G401.6 (cell line): ENCODE results near the gene BFSP1.

ENCODE experiments used
- FAIRE-seq: peaks from 2 replicates; lab custom pipeline; 2012; peaks lifted over from hg19 to GRCh38; lab: Jason Lieb, UNC

The BFSP1 gene

GRCh38 chr20:17461941-17462340 is 69.2 kb downstream of the BFSP1 start:
- no peak for FAIRE-seq

- FAIRE-seq: no peak
Measured at GRCh38 chr20:17460119-17460518, 71.1 kb downstream of the BFSP1 start.

DNA sequence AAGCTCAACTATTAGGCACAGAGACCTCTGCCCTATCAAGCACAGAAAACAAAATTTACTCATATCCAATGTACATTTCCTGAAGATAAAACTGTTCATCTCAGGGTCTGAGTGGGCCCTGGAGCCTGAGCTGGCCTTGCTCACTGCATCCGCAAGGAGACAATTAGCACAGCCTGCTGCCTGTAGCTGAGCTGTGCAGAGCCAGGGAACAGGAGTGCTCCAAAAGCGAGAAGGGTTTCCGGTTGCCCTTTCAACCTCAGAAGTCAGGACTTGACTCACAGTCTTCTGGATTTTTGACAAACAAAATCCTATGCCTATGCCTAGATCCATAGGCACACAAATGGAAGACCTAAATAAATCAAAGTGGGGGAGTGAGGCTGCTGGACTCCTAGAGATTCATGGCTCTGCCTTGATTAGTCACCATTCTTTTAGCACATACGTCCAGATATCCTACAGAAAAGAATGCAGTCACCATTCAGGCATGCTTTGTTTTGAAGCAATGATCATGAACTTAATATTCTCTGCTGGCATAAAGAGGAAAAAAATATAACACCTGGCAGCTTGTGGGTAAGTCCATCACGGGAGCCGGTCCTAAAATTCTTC is 73.5 kb downstream of the BFSP1 start:
- FAIRE-seq: no peak

- FAIRE-seq: no peak
Measured at GRCh38 chr20:17457079-17457478, 74.1 kb downstream of the BFSP1 start.

DNA sequence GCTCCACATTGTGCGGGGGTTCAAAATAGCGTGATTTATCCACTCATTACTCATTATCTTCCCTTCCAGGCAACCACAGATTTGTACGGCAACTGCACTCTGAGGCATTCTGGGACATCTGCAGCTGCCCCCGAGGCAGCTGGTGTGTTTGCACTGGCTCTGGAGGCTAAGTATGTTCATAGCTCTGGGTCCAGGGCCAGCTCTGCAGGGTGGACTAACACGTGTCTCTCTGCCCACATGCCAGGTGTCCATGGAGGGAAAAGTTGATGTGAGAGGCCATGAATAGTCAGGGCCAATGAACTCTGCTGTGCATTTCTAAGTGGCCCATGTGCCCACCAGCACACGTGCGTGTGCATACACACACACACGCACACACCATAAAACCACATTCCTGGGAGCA is 74.9 kb downstream of the BFSP1 start:
- FAIRE-seq: no peak

DNA sequence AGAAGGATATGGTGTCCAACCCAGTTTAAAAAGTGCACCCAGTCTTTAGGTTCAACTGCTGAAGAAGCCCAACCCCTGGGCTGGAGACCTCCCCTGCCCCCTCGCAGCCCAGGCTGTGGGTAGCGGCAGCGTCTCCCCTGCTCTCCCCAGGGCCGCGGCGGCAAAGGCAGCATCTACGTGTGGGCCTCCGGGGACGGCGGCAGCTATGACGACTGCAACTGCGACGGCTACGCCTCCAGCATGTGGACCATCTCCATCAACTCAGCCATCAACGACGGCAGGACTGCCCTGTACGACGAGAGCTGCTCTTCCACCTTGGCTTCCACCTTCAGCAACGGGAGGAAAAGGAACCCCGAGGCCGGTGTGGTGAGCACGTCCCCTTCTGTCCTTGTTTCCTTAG is 77.6 kb downstream of the BFSP1 start:
- FAIRE-seq: no peak

DNA sequence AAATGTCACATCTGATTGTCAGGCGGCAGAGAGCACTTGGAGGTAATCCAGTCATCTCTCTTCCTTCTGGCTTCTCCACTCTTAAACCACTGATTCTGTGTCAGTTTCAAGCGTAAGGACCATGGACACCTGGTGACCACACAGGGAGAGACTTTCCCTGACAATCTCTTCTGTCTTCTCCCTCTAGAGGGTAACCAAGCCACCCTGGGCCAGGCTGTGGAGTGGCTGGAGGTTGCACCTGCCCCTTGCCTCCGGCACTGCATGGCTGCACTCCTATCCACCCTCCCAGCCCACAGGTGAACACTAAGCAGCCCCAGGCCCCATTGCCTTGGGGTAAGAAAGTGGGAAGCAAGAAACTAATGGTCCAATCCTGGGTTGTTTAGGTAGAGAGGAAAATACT is 78.7 kb downstream of the BFSP1 start:
- no peak for FAIRE-seq

DNA sequence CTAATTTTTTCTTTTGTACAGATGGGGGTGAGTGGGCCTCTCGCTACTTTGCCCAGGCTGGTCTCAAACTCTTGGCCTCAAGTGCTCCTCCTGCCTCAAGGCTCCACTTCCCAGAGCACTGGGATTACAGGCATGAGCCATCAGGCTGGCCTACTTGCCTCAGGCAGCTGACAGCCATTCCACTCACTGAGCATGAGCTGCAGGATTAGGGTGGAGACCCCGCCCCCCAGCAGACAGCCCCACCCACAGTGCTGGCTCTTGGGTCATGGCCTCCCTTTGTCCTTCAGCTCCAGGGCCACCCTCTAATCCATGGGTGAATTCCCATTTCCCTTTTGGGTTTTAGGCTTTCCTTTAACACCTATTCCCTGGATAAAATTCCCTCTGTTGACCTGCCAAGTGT is 82.1 kb downstream of the BFSP1 start:
- no peak for FAIRE-seq

DNA sequence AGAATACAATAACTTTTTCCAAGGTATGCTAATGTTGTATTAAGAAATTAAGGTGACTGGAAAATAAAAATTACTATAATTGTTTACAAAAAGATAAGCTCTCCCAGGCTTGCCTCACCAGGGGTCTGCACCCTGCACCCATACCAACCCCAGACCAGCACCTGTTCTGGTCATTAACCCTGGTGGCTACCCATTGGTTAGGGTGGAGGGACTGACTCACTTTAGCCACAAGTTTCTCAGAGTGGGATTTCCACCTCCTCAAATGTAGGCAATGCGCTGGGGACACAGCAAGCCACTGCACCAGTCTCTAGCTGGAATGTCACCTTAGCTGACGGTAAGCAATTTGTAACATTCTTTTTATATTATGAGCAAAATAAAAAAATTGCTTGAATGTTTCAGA is 83.1 kb downstream of the BFSP1 start:
- no peak for FAIRE-seq

DNA sequence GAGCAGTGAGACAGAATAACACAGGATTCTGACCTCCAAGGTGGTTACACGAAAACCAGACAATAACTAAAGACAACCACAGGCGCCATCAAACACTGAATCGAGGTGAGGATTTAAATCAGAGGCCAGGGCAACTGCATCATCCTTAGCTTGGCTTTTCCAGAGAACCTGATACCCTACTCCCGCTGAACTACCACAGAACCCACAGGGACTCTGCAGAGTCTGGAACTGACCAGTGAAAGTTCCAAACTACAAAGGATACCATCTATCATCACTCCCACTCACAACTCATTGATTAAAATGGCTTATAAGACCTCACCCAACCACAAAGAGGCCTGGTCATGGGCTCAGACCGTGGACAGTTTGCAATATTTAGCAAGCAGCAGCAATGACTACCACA is 85.0 kb downstream of the BFSP1 start:
- FAIRE-seq: no peak

- FAIRE-seq: no peak
Measured at GRCh38 chr20:17445543-17445942, 85.6 kb downstream of the BFSP1 start.

- FAIRE-seq: no peak
Measured at GRCh38 chr20:17444091-17444490, 87.1 kb downstream of the BFSP1 start.
